Measurements from ENCODE around the gene RNF223.

DNA sequence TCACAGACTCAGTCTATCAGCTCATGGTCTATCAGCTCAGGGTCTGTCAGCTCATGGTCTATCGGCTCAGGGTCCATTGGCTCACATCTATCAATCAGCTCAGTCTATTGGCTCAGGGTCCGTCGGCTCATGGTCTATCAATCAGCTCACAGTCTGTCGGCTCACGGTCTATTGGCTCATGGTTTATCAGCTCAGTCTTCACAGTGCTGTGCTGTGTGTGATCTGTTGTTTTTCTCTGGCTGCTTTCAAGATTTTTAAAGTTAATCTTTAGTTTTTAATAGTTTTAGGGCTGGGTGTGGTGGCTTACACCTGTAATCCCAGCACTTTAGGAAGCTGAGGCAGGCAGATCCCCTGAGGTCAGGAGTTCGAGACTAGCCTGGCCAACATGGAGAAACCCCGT is 27.4 kb upstream of the RNF223 start:
- no peak for TF ChIP-seq POLR2A (IDR thresholded peaks at IDR 0.05; ENCODE audit: low read depth)
- TF ChIP-seq, protein P1, sequence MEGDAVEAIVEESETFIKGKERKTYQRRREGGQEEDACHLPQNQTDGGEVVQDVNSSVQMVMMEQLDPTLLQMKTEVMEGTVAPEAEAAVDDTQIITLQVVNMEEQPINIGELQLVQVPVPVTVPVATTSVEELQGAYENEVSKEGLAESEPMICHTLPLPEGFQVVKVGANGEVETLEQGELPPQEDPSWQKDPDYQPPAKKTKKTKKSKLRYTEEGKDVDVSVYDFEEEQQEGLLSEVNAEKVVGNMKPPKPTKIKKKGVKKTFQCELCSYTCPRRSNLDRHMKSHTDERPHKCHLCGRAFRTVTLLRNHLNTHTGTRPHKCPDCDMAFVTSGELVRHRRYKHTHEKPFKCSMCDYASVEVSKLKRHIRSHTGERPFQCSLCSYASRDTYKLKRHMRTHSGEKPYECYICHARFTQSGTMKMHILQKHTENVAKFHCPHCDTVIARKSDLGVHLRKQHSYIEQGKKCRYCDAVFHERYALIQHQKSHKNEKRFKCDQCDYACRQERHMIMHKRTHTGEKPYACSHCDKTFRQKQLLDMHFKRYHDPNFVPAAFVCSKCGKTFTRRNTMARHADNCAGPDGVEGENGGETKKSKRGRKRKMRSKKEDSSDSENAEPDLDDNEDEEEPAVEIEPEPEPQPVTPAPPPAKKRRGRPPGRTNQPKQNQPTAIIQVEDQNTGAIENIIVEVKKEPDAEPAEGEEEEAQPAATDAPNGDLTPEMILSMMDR (IDR thresholded peaks at IDR 0.05), result no peak
- TF ChIP-seq EP300 (IDR thresholded peaks at IDR 0.05), result no peak
- no peak for TF ChIP-seq POLR2AphosphoS5 (IDR thresholded peaks at IDR 0.05)

Data from esophagus muscularis mucosa (tissue), 4 donors.